ENCODE data around the gene THADA.

DNA sequence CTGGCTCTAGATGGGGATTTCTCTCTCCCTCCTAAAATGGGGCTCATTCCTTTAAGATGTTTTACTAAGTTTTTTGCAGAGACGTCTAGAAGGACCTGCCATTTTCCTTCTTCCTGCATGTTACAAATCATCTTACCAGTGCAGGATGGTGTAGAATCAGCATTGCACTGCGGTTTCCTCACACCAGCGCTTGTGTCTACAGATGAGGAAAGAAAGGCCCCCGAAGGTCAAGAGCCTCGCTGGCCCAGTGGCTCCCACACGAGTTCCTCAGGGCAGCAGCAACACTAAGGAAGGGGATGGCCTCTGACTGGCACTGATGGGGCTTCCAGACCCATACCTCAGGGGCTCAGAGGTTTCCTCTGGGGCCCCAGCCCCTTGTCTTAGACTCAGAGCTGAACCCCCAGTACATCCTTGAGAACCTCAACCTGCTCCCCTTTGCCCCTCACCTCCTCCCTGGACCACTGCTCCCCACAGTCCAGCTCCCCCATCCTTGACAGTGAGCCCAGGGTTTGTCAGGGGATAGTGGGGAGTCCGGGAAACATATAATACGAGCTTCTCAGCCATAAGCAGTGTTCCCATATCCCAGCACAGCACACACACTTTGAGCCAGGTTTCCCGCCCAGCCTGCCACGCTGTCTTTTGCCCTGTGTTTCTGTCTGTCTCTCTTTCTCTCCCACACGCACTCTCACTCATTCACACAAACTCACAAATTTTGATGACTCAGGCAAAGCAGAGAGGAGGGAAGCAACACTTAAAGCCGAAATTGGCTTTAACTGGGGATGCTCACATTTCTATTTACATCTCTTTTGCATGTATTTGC lies 398.9 kb downstream of the THADA start:
- TF ChIP-seq, protein P1, sequence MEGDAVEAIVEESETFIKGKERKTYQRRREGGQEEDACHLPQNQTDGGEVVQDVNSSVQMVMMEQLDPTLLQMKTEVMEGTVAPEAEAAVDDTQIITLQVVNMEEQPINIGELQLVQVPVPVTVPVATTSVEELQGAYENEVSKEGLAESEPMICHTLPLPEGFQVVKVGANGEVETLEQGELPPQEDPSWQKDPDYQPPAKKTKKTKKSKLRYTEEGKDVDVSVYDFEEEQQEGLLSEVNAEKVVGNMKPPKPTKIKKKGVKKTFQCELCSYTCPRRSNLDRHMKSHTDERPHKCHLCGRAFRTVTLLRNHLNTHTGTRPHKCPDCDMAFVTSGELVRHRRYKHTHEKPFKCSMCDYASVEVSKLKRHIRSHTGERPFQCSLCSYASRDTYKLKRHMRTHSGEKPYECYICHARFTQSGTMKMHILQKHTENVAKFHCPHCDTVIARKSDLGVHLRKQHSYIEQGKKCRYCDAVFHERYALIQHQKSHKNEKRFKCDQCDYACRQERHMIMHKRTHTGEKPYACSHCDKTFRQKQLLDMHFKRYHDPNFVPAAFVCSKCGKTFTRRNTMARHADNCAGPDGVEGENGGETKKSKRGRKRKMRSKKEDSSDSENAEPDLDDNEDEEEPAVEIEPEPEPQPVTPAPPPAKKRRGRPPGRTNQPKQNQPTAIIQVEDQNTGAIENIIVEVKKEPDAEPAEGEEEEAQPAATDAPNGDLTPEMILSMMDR (IDR thresholded peaks at IDR 0.05; ENCODE audit: extremely low read depth in 1 of 2, insufficient read depth in 1 of 2, low read depth in 1 of 2, low read length in 2 of 2), result no peak
- TF ChIP-seq GATA2 (IDR thresholded peaks at IDR 0.05; ENCODE audit: insufficient read depth, insufficient read length, low read depth, low read length) (no peak), POLR2A (IDR thresholded peaks at IDR 0.05; ENCODE audit: low read depth, low read length) (no peak), EZH2 (IDR thresholded peaks at IDR 0.05; ENCODE audit: borderline replicate concordance, low read depth, low read length, severe bottlenecking) (no peak)

Data from endothelial cell of umbilical vein (primary cell).